NCI-H82 treated with DMSO at 0.1 percent for 48 hours (cell line): ENCODE results near the gene RBCK1.
"Not testable (repeated sequence)": the region's sequence is repeated elsewhere in the genome, so short reads cannot be mapped to it uniquely, and the experiment has no call there.

Experiments
- DNase-seq: peaks from one replicate; lab custom pipeline; 2025; ENCODE audit not compliant: unreplicated experiment; lab: John Stamatoyannopoulos, UW

RBCK1 gene

DNA sequence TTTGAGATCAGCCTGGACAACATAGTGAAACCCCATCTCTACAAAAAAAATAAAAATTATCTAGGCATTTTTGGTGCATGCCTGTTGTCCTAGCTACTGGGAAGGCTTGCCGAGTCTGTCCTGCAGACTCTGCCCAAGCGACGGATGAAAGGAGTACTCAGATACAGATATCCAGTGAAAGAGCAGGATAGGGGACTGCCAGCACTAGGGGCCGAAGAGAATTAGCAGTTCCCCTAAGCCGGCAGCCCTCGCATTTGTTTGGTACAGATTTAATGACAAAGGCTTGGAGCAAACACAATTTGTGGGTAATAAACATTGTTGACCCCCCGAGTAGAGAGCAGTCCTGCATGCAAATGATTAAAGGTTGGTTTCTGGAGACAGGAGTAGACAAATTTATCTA is 59.7 kb downstream of the RBCK1 start:
- no peak for DNase-seq

DNA sequence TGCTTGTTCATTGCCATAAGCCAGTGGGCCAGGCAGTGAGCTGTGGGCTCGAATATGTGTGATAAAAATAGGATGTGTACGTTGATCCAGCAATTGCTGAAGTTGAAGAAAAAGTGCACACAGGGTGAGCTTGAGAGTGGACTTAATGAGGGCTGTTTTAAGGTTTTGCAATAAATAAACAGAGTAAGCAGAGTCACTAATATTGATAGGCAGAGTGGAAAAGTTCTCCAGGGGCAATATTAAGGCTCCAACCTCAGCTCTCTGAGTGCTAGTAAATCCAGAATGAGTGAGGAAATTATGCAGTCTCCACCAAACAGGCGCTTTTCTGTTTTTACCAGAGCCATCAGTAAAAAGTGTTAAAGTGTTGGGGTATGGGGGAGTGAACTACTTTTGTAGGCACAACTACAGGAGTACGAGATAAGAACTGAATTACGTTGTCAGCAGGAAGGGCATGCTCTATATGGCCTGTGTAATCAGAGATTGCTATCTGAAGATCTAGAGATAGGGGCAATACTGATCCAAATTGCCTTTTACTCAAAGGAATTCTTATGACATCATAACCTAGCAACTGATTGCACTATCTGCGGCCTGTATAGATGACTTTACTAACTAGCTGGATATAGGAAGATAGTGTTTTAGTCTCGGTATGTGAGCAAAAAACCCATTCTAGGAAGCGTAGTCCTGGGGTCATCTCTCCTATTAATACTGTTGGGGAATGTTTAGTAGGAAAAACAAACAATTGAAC is 61.8 kb downstream of the RBCK1 start:
- DNase-seq, result no peak

DNA sequence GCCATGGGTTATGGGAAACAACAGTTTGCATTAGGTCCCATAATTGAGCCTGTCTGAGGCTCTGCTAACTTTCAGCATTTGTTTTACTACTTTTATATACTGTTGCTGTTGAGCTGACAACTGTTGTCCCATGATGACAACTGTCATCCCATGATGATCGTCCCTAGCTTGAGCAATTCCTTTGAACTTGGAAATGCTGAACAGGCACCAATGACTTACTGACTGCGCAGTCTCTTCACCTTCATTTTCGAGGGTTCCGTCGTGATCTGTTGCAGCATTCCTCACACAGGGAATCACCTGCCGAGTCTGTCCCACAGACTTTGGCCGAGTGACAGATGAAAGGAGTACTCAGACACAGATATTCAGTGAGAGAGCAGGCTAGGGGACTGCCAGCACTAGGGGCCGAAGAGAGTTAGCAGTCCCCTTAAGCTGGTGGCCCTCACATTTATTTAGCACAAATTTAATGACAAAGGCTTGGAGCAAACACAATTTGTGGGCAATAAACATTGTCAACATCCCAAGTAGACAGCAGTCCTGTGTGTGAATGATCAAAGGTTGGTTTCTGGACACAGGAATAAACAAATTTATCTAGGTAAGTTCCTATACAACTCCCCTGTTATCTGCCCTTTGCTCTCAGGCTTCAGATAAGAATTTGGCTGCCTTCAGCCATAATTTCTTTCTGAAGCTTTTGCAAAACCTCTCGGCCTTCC is 64.2 kb downstream of the RBCK1 start:
- DNase-seq, result no peak

DNA sequence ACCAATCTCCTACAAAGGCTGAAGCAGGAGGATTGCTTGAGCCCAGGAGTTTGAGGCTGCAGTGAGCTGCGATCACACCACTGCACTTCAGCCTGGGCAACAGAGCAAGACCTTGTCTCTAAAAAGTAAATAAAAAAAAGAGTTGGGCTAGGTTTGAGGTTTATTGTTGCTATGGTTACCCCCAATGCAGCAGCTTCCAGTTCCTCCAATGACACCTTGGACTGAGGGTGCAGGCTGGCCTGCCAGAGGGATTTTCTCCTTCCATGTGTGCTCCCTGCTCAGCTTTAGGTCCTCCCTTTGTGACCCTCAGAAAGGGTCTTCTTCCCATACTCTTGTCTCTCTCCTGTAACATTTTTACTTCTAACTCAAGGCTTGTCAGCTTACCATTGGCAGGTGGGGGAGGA is 64.8 kb downstream of the RBCK1 start:
- DNase-seq, result no peak

DNA sequence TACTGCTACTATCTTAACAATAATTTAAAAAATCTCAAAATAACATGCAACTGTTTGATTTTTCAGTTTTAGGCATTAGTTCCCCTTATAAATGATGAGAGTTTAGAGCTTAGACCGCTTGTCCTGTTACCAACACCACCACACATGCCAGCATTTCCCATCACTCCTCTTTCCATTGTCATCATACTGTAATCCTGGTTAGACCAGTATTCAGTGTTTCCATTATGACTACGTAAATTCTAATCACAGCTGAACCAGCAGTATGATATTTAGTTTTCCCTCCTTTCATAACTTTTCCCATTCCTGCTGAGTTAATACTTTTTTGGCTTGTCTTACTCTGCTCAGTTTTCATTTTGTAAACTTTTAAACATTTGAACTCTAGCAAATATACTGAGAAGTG is 66.5 kb downstream of the RBCK1 start:
- no peak for DNase-seq

DNA sequence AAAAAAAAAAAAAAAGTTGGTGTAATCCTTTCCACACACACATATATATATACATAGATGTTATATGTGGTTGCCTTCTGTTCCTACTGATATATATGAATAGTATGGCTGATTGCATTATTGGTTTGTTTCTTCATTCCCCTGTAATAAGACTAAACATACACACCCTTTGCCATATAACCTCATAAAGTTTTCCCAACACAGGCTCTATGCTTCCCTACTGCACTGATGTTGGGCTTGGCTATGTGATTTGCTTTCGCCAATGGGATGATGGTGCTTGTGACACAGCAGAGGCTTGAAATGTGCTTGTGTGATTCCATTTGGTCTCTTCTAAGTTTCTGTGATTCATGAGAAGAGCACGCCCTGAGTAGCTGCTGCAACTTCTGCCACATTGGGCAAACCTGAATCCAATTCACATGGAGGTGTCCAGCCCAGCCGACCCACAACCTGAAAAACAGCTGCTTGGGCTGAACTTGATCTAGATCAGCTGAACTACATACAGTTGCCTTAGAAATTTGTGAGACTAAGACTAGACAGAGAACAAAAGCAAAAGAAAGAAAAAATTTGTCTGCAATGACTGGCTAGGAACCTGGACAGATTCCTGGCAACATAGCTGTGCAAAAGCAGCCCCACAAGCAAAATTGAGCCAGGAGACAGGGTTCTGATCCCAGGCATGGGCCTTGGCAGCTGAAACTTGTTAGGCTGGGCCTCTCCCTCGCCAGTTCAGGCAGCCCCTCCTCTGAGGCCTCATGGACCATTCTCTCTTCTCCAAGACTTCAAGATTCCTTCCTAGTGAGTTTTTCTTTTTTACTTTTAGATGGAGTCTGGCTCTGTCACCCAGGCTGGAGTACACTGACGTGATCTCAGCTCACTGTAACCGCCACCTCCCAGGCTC is 67.6 kb downstream of the RBCK1 start:
- no peak for DNase-seq

DNA sequence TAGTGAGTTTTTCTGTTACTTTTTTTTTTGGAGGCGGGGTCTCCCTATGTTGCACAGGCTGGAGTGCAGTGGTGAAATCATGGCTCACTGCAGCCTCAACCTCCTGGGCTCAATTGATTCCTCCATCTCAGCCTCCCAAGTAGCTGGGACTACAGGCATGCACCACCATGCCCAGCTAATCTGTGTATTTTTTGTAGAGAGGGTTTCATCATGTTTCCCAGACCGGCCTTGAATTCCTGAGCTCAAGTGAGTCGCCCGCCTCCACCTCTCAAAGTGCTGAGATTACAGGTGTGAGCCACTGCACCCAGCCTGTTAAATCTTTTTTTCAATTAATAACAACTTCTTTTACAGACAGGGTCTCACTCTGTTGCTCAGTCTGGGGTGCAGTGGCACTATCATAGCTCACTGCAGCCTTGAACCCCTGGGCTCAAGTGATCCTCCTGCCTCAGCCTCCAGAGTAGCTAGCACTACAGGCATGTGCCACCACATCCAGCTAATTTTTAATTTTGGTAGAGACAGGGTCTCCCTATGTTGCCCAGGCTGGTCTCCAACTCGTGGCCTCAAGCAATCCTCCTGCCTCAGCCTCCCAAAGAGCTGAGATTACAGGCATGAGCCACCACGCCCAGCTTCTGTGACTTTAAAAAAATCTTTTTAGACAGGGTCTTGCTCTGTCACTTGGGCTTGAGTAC is 68.6 kb downstream of the RBCK1 start:
- not testable (repeated sequence) for DNase-seq

DNA sequence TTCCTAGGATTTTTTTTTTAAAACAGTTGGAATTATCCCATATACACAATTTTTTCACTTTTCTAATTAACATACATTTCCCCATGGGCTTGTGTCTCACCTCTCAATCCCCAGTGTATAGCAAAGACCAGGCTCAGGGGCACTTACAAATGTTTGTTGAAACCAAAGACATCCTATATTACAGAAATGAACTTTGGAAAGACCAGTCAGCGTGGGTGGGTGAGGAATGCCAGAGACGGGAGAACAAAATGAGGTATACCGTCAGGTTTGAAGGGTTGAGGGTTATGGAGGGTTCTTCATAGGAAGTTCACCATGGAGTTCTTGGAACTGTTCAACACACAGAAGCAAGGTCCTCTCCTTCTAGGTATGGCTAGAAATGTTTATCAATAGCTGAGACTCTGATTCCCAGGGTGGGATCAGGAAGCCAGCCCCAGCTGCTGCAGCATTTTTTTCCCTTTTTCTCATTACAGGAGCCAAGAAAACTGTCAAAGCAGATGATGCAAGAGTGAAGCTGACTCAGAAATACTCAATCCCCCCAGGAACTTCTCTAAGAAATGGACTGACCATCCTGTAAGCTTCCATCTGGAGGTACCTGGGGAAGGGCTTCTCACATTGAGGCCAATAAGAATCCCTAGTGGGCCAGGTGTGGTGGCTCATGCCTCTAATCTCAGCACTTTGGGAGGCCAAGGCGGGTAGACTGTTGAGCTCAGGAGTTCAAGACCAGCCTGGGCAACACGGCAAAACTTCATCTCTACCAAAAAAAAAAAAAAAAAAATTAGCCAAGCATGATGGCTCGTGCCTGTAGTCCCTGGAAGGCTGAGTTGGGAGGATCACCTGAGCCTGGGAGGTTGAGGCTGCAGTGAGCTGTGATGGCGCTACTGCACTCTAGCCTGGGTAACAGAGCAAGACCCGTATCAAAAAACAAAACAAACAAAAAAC is 70.2 kb downstream of the RBCK1 start:
- DNase-seq, result no peak

DNA sequence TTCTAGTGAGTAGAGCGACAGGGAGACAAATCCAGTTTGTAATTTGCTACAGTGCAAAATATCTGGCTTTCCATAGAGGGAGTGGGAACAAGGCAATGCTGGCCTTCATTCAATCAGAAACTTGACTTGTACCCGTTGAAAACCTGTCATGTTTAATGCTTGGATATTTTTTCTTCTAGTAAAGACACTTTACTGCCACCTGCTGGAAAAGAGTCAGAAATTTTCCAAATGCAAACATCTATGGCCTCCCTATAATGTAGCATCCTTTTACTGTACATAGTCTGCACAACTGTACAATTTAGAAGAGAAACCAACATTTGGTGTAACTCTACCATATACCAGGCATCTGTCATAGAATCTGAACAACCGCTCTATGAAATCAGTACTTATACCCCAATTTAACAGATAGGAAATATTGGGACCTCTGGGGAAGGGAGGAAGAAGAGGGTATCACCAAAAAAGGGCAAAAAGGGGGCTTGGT is 70.9 kb downstream of the RBCK1 start:
- peak; percentile 8 for DNase-seq

DNA sequence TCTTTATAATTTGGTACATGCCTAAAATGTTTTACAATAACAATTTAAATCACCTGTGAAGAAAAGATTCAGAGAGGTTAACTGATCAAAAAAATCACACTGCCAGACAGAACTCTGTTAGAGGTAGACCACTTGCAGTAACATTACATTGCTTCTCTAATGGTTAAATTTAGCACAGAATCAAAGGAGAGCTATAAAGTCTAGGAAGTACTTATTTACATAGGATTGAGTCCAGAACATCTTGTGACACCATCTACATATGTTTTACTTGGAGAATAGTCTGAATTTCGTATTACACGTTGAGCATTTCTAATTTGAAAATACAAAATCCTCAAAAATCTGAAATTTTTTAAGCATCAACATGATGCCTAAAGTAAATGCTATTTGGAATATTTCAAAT is 71.4 kb downstream of the RBCK1 start:
- no peak for DNase-seq

DNA sequence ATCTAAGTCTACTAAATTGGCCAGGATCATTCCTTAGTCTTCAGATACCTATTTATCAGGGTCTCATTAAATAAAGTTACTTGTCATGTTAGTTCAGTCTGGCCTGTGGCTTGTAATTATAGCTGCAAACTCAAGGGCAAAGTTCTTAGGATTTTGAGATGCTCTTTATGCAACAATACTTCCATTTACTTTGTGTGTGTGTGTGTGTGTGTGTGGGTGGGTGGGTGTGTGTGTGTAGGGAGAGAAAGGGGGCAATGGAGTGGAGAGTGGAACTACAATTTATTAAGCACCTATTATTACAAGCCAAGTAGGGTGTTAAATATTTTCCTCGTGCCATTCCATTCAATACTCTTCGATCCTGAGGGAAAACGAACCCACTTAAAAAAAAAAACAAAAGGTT is 71.9 kb downstream of the RBCK1 start:
- no peak for DNase-seq

DNA sequence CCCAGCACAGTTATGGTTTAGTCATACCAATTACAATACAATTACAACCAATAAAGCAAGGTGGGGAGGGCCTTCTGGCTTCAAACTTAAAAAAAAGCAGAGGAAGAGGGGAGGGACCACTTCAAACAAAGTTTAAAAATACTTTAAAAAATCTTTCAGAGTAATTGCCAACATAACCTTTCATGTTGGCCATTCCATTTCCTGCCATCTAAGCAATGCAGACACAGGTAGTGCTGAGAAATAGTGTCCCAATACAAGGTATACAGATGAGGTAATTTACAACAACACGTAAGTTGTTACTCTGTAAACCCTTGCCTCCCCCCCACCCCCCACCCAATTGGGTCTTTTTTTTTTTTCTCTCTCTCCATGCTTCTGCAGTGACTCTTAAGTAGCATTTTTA is 73.1 kb downstream of the RBCK1 start:
- no peak for DNase-seq
